AG04449 (cell line): ENCODE results near the gene LRRC32.

Experiments
- CTCF ChIA-PET: fragments of 350-600 bp; formaldehyde crosslinking; extraction: SDS; loops from one replicate; lab custom pipeline; 2021; ENCODE audit warnings: antibody characterized with exemption; lab: Yijun Ruan, JAX
- POLR2A ChIA-PET: fragments of 400-600, 350-600 bp; formaldehyde crosslinking; extraction: SDS; loops from one replicate; lab custom pipeline; 2020; ENCODE audit warnings: antibody characterized with exemption, inconsistent platforms; lab: Yijun Ruan, JAX
- DNase-seq: peaks from one replicate; pipeline ENCODE4 v3.0.0-alpha.2; 2010; ENCODE audit warnings: low read depth, low spot score
- H3K4me3 ChIP-seq: 2 replicates; pipeline ENCODE4 v1.5.1; 2011; ENCODE audit warnings: low read depth, mild to moderate bottlenecking, control low read depth, low read length
- CTCF ChIP-seq: IDR thresholded peaks from one replicate; pipeline ENCODE4 v1.5.1; 2011; ENCODE audit warnings: mild to moderate bottlenecking, moderate library complexity, low read length, control low read depth, inconsistent platforms; ENCODE audit not compliant: insufficient read depth; ENCODE audit errors: missing control alignments

LRRC32 gene

DNA sequence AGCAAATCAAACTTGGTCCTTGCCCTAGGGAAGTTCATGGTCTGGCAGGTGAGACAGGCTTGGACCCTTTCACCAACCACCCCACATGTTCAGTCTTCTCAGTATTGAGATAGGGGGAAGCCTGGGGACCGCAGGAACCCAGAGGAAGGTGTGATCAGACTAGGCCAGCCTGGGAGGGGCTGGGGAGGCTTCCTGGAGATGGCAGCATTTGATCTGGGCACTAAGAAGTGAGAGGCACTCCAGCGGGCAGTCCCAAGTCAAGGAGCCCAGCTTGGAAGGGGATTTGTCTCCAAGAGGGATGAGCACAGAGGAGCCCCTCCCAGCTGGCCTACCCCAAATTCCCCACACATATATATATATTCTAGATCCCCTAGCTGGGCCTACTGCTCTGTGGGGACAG is 5.4 kb downstream of the LRRC32 start:
- DNase-seq: no peak
- CTCF ChIA-PET: interaction anchor here (1.4 to 1.6 kb wide), 2 partner anchors 11 to 17 kb away, joined by 3 to 4 read pairs; no protein-coding TSS in a partner anchor
- H3K4me3 ChIP-seq: no peak overlapping the region
- TF ChIP-seq CTCF: no peak
- POLR2A ChIA-PET: interaction anchor here (0.6 kb wide), 1 partner anchor 1157 kb away, joined by 3 read pairs; no protein-coding TSS in a partner anchor

DNA sequence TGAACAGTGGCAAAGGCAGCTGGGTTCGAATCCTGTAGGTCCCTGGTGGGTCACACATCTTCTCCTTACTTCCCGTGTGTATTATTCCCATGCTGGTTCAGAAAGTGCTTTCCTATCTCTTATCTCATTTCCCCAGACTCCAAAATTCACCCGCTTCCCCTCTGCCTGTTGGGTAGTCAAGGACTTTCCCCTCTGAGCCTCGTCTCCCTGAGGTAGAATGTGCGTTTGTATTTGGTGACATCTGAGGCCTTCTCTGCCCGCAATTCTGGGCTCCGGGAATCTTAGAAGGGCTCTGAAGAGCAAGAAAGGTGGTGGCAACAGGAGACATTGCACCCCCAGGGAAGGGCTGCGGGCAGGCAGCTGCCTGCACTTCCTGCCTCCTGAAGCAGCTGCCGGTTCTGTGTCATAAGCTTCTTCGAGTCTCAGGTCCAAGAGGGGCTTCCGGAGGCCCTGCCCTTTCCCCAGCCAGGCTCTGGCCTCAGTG is 5.9 kb downstream of the LRRC32 start:
- no peak for TF ChIP-seq CTCF
- no peak overlapping the region for H3K4me3 ChIP-seq
- no peak for DNase-seq
- ChIA-PET POLR2A (no interaction called here), CTCF (interaction anchor here (1.4 to 1.7 kb wide), 3 partner anchors 10 to 17 kb away, joined by 3 to 4 read pairs (median 3); no protein-coding TSS in a partner anchor)

- no peak for TF ChIP-seq CTCF
- ChIA-PET CTCF (interaction anchor here (1.4 to 1.7 kb wide), 3 partner anchors 10 to 18 kb away, joined by 3 to 4 read pairs (median 3); no protein-coding TSS in a partner anchor), POLR2A (no interaction called here)
- DNase-seq: no peak
- H3K4me3 ChIP-seq: no peak overlapping the region
Observed at GRCh38 chr11:76663912-76664440, 6.6 kb downstream of the LRRC32 start.

- ChIA-PET POLR2A (no interaction called here), CTCF (interaction anchor here (1.7 kb wide), 1 partner anchor 14 kb away, joined by 3 read pairs; no protein-coding TSS in a partner anchor)
- no peak for TF ChIP-seq CTCF
- no peak for DNase-seq
- no peak overlapping the region for H3K4me3 ChIP-seq
Observed at GRCh38 chr11:76663486-76663810, 7.1 kb downstream of the LRRC32 start.

- ChIA-PET POLR2A (no interaction called here), CTCF (interaction anchor here (1.7 kb wide), 1 partner anchor 15 kb away, joined by 3 read pairs; no protein-coding TSS in a partner anchor)
- no peak overlapping the region for H3K4me3 ChIP-seq
- no peak for DNase-seq
- TF ChIP-seq CTCF: no peak
Observed at GRCh38 chr11:76662656-76663485, 7.7 kb downstream of the LRRC32 start.

DNA sequence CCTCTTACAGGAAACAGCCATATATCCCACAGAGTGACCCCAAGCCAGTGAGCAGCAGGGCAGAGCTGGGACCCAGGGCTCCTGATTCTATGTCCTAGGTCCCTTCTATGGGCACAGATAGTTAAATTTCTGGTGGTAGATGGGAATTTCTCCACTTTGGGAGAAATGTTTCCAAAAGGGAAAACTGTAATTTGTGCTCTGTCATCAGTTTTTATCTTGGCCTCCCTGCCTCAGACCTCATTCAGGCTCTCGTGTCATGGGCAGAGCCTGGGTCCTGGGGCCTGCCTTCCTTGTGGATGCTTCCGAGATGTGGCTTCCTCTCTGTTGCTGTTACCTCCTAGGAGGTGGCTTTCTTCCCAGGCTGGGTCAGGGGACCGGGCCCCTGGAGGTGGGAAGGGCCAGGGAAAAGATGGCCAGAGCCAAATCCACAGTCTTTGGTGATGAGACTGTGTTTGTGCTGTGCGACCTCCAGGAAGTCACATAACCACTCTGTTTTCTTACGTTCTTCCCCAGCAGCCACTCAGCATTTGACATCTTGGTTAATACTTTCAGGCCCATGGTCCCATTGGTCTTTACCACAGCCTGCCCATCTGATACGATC is 8.6 kb downstream of the LRRC32 start:
- POLR2A ChIA-PET: no interaction called here
- no peak for TF ChIP-seq CTCF
- CTCF ChIA-PET: no interaction called here
- no peak for DNase-seq
- H3K4me3 ChIP-seq: no peak overlapping the region
